Transverse colon (tissue), 3 donors: ENCODE results near the gene SETD9.

Experiments used
- CTCF ChIP-seq, 5 experiments: fragments of 200-600 bp in 3 of 5; fragments of 450-650 bp in 2 of 5; sonication (generic) in 3 of 5; IDR thresholded peaks; 1 replicate in 2 of 5; 2 replicates in 3 of 5; pipeline ENCODE4 v1.5.1; 2016 to 2017; ENCODE audit warnings: antibody characterized with exemption in 5 of 5, inconsistent platforms in 3 of 5, mild to moderate bottlenecking in 2 of 5, moderate library complexity in 1 of 5
- POLR2A ChIP-seq: fragments of 450-650 bp; IDR thresholded peaks from one replicate; pipeline ENCODE4 v1.6.1; 2016; ENCODE audit warnings: antibody characterized with exemption, mild to moderate bottlenecking, moderate library complexity

DNA sequence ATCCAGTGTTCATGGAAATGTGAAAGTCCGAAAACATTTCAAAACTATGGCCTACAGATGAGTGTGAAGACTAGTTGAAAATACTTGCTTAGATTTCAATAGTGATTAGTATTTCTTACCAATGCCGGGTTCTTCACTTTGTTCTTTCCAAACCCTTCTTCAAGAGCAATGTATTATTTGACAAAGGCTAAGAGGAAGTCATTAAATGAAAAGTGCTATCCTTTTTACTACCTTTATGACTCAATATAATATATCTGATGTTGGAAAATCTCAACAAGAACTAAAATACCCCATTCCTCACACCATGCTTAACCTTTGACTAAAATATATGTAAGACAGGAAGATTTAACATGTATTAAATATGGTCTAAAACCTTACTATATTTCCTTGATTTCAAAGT is 49.2 kb downstream of the SETD9 start:
- TF ChIP-seq POLR2A (no peak), CTCF (IDR thresholded peaks at IDR 0.05) (no peak)
